ENCODE results near the gene B4GALT1.

Gene B4GALT1

GRCh38 chr9:33167084-33167971, at the start of gene B4GALT1:
TSS of gene B4GALT1 (minus strand) at chr9:33167336. CDS start at chr9:33167169, 167 bp downstream.
- peak; percentile 92 to 94 for DNase-seq (ENCODE audit: low read depth in 1 of 2, low spot score in 1 of 2)

GRCh38 chr9:33211695-33212393, 44.7 kb upstream of the B4GALT1 start:
- DNase-seq (ENCODE audit: low read depth in 1 of 2, low spot score in 1 of 2) = no peak

- DNase-seq (ENCODE audit: low read depth in 1 of 2, low spot score in 1 of 2) = no peak
These were observed 43.0 kb upstream of the B4GALT1 start for GRCh38 chr9:33210006-33210715.

- no peak for DNase-seq (ENCODE audit: low read depth in 1 of 2, low spot score in 1 of 2)
These were observed 42.3 kb upstream of the B4GALT1 start for GRCh38 chr9:33209394-33209793.

- peak in 1 of 2 donors; percentile 2 for DNase-seq (ENCODE audit: low read depth in 1 of 2, low spot score in 1 of 2)
These were observed 35.5 kb upstream of the B4GALT1 start for GRCh38 chr9:33202552-33203201.

- DNase-seq (ENCODE audit: low read depth in 1 of 2, low spot score in 1 of 2) = no peak
These were observed 34.9 kb upstream of the B4GALT1 start for GRCh38 chr9:33202018-33202417.

- DNase-seq (ENCODE audit: low read depth in 1 of 2, low spot score in 1 of 2) = no peak
These were observed 31.0 kb upstream of the B4GALT1 start for GRCh38 chr9:33198165-33198564.

GRCh38 chr9:33197279-33198152, 30.4 kb upstream of the B4GALT1 start:
- no peak for DNase-seq (ENCODE audit: low read depth in 1 of 2, low spot score in 1 of 2)

- DNase-seq (ENCODE audit: low read depth in 1 of 2, low spot score in 1 of 2) = no peak
These were observed 29.6 kb upstream of the B4GALT1 start for GRCh38 chr9:33196736-33197135.

GRCh38 chr9:33193818-33194217, 26.7 kb upstream of the B4GALT1 start:
- DNase-seq (ENCODE audit: low read depth in 1 of 2, low spot score in 1 of 2) = no peak

GRCh38 chr9:33192493-33193255, 25.5 kb upstream of the B4GALT1 start:
- no peak for DNase-seq (ENCODE audit: low read depth in 1 of 2, low spot score in 1 of 2)

- no peak for DNase-seq (ENCODE audit: low read depth in 1 of 2, low spot score in 1 of 2)
These were observed 23.0 kb upstream of the B4GALT1 start for GRCh38 chr9:33190021-33190705.

GRCh38 chr9:33189331-33189791, 22.2 kb upstream of the B4GALT1 start:
- DNase-seq (ENCODE audit: low read depth in 1 of 2, low spot score in 1 of 2) = no peak

- DNase-seq (ENCODE audit: low read depth in 1 of 2, low spot score in 1 of 2) = no peak
These were observed 21.6 kb upstream of the B4GALT1 start for GRCh38 chr9:33188711-33189110.

- DNase-seq (ENCODE audit: low read depth in 1 of 2, low spot score in 1 of 2) = no peak
These were observed 20.5 kb upstream of the B4GALT1 start for GRCh38 chr9:33187519-33188218.

GRCh38 chr9:33186457-33187168, 19.5 kb upstream of the B4GALT1 start:
- no peak for DNase-seq (ENCODE audit: low read depth in 1 of 2, low spot score in 1 of 2)

GRCh38 chr9:33185858-33186257, 18.7 kb upstream of the B4GALT1 start:
- DNase-seq (ENCODE audit: low read depth in 1 of 2, low spot score in 1 of 2) = no peak
